ENCODE results near the gene CST11.

The CST11 gene

DNA sequence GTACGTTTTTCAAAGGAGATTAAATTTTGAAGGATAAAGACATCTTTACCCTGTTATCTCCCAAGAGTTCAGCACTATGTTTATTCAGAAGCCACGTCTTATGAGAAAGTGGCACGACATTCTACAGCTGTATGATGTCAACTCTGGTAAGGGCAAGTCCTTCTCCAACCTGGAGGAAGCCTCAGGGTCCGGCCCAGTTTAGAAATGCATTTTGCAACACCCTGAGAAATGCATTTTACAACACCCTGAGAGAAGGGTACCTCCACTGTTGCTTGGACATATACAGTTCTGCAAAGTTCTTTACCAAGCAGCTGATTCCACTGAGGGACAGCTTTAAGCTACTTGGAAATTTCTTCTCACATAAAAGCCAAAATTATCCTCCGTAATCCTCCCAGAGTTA, 48.9 kb downstream of the CST11 start:
- TF ChIP-seq TEAD4 (IDR thresholded peaks at IDR 0.05), result no peak
- no peak for TF ChIP-seq RAD21 (IDR thresholded peaks at IDR 0.05; ENCODE audit: low read depth)
- TF ChIP-seq TCF12 (IDR thresholded peaks at IDR 0.05; ENCODE audit: low read depth), result no peak
- no peak for TF ChIP-seq FOXM1 (IDR thresholded peaks at IDR 0.05; ENCODE audit: borderline replicate concordance, low read depth)
- TF ChIP-seq YY1 (IDR thresholded peaks at IDR 0.05; ENCODE audit: low read depth), result no peak
- TF ChIP-seq CEBPB (IDR thresholded peaks at IDR 0.05), result no peak
- no peak for TF ChIP-seq CREB1 (IDR thresholded peaks at IDR 0.05; ENCODE audit: low read depth)
- TF ChIP-seq EP300 (IDR thresholded peaks at IDR 0.05; ENCODE audit: borderline replicate concordance), result no peak
- TF ChIP-seq, protein P1, sequence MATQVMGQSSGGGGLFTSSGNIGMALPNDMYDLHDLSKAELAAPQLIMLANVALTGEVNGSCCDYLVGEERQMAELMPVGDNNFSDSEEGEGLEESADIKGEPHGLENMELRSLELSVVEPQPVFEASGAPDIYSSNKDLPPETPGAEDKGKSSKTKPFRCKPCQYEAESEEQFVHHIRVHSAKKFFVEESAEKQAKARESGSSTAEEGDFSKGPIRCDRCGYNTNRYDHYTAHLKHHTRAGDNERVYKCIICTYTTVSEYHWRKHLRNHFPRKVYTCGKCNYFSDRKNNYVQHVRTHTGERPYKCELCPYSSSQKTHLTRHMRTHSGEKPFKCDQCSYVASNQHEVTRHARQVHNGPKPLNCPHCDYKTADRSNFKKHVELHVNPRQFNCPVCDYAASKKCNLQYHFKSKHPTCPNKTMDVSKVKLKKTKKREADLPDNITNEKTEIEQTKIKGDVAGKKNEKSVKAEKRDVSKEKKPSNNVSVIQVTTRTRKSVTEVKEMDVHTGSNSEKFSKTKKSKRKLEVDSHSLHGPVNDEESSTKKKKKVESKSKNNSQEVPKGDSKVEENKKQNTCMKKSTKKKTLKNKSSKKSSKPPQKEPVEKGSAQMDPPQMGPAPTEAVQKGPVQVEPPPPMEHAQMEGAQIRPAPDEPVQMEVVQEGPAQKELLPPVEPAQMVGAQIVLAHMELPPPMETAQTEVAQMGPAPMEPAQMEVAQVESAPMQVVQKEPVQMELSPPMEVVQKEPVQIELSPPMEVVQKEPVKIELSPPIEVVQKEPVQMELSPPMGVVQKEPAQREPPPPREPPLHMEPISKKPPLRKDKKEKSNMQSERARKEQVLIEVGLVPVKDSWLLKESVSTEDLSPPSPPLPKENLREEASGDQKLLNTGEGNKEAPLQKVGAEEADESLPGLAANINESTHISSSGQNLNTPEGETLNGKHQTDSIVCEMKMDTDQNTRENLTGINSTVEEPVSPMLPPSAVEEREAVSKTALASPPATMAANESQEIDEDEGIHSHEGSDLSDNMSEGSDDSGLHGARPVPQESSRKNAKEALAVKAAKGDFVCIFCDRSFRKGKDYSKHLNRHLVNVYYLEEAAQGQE (IDR thresholded peaks at IDR 0.05; ENCODE audit: low read depth), result no peak
- TF ChIP-seq NFIC (IDR thresholded peaks at IDR 0.05), result no peak
- TF ChIP-seq TAF1 (IDR thresholded peaks at IDR 0.05; ENCODE audit: low read depth), result no peak
- TF ChIP-seq EGR1 (IDR thresholded peaks at IDR 0.05), result no peak
- TF ChIP-seq MAX (IDR thresholded peaks at IDR 0.05), result no peak
- TF ChIP-seq ZBTB7A (IDR thresholded peaks at IDR 0.05; ENCODE audit: low read depth), result no peak
- no peak for TF ChIP-seq USF1 (IDR thresholded peaks at IDR 0.05)

DNA sequence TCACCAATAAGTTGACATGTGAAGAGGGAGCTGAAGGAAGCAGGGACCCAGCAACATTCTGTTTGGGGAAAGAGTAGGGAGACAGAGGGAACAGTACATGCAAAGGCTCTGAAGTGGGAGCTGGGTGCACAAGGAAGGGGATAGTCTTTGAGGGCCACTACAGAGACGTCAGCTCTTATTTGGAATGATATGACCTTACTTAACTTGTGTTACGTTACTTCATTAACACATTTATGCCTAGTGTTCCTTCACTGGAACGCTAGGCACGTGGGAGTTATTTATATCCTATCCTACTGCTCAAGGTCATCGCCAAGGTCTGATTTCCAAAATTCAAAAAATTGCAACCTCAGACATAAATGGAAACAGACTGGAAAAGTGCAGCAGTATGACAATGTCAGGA, 51.6 kb downstream of the CST11 start:
- TF ChIP-seq EGR1 (IDR thresholded peaks at IDR 0.05), result no peak
- no peak for TF ChIP-seq TAF1 (IDR thresholded peaks at IDR 0.05; ENCODE audit: low read depth)
- TF ChIP-seq ZBTB7A (IDR thresholded peaks at IDR 0.05; ENCODE audit: low read depth), result no peak
- TF ChIP-seq TCF12 (IDR thresholded peaks at IDR 0.05; ENCODE audit: low read depth), result no peak
- TF ChIP-seq EP300 (IDR thresholded peaks at IDR 0.05; ENCODE audit: borderline replicate concordance), result no peak
- no peak for TF ChIP-seq RAD21 (IDR thresholded peaks at IDR 0.05; ENCODE audit: low read depth)
- TF ChIP-seq NFIC (IDR thresholded peaks at IDR 0.05), result no peak
- TF ChIP-seq CREB1 (IDR thresholded peaks at IDR 0.05; ENCODE audit: low read depth), result no peak
- TF ChIP-seq CEBPB (IDR thresholded peaks at IDR 0.05), result no peak
- TF ChIP-seq, protein P1 (IDR thresholded peaks at IDR 0.05; ENCODE audit: low read depth), result no peak
- TF ChIP-seq YY1 (IDR thresholded peaks at IDR 0.05; ENCODE audit: low read depth), result no peak
- no peak for TF ChIP-seq MAX (IDR thresholded peaks at IDR 0.05)
- no peak for TF ChIP-seq USF1 (IDR thresholded peaks at IDR 0.05)
- TF ChIP-seq FOXM1 (IDR thresholded peaks at IDR 0.05; ENCODE audit: borderline replicate concordance, low read depth), result no peak
- TF ChIP-seq TEAD4 (IDR thresholded peaks at IDR 0.05), result no peak
